MV-4-11 (cell line): Measurements from ENCODE around the gene EIF3F.
"Not testable (repeated sequence)": the region's sequence is repeated elsewhere in the genome, so short reads cannot be mapped to it uniquely, and the experiment has no call there.

Experiments used
- DNase-seq: peaks from one replicate; lab custom pipeline; 2025; lab: John Stamatoyannopoulos, UW

Gene EIF3F

GRCh38 chr11:7986768-7987559, at the start of gene EIF3F:
EIF3F (plus strand) TSS chr11:7987337; CDS start chr11:7987353, 16 bp downstream.
- DNase-seq = peak; percentile 100

- DNase-seq = no peak
Observed at GRCh38 chr11:7941146-7941545, 46.0 kb upstream of the EIF3F start.

- DNase-seq = no peak
Observed at GRCh38 chr11:7941608-7942007, 45.5 kb upstream of the EIF3F start, which contains the start of gene OR10A3. OR10A3 (minus strand) TSS chr11:7941708; CDS start chr11:7939520, 2,188 bp downstream.

- DNase-seq = no peak
Observed at GRCh38 chr11:7944123-7944522, 43.0 kb upstream of the EIF3F start.

GRCh38 chr11:7949934-7950333, 37.2 kb upstream of the EIF3F start:
- no peak for DNase-seq

- no peak for DNase-seq
Observed at GRCh38 chr11:7955191-7955590, 31.9 kb upstream of the EIF3F start.

- DNase-seq = no peak
Observed at GRCh38 chr11:7964261-7964660, 22.9 kb upstream of the EIF3F start.

- DNase-seq = no peak
Observed at GRCh38 chr11:7964873-7965272, 22.3 kb upstream of the EIF3F start.

- DNase-seq = no peak
Observed at GRCh38 chr11:7965386-7965785, 21.8 kb upstream of the EIF3F start, which contains the start of gene NLRP10. NLRP10 (minus strand) TSS chr11:7965447; CDS start chr11:7963495, 1,952 bp downstream.

- no peak for DNase-seq
Observed at GRCh38 chr11:7967097-7967496, 20.0 kb upstream of the EIF3F start.

- DNase-seq = no peak
Observed at GRCh38 chr11:7967826-7968225, 19.3 kb upstream of the EIF3F start.

GRCh38 chr11:7968686-7969085, 18.5 kb upstream of the EIF3F start:
- no peak for DNase-seq

- DNase-seq = no peak
Observed at GRCh38 chr11:7969756-7970646, 17.1 kb upstream of the EIF3F start.

GRCh38 chr11:7971846-7972245, 15.3 kb upstream of the EIF3F start:
- no peak for DNase-seq

- DNase-seq = no peak
Observed at GRCh38 chr11:7973011-7973410, 14.1 kb upstream of the EIF3F start.

GRCh38 chr11:7974668-7975067, 12.5 kb upstream of the EIF3F start:
- no peak for DNase-seq

GRCh38 chr11:7977232-7977917, 9.8 kb upstream of the EIF3F start:
- DNase-seq = peak; percentile 63

GRCh38 chr11:7981619-7982157, 5.4 kb upstream of the EIF3F start:
- DNase-seq = no peak

- no peak for DNase-seq
Observed at GRCh38 chr11:7982582-7983119, 4.5 kb upstream of the EIF3F start.

- DNase-seq = no peak
Observed at GRCh38 chr11:7983832-7984590, 3.1 kb upstream of the EIF3F start.

GRCh38 chr11:7987560-7987883, 385 bp downstream of the EIF3F start:
- DNase-seq = not testable (repeated sequence)
